ENCODE data around the gene TGFBR3L.

- TF ChIP-seq EZH2 (IDR thresholded peaks at IDR 0.05; ENCODE audit: borderline replicate concordance, control insufficient read depth, low read depth, low read length) (no peak), CTCF (IDR thresholded peaks at IDR 0.05 in 2 of 3, conservative IDR thresholded peaks at IDR 0.05 in 1 of 3; ENCODE audit: control insufficient read depth in 2 of 3, extremely low read depth in 1 of 3, insufficient read depth in 1 of 3, low read depth in 3 of 3, low read length in 3 of 3) (no peak), ZZZ3 (IDR thresholded peaks at IDR 0.05; ENCODE audit: control insufficient read depth, insufficient read length, low read depth) (no peak), SRF (IDR thresholded peaks at IDR 0.05; ENCODE audit: low read depth in 2 of 2, low read length in 2 of 2) (no peak), RAD51 (IDR thresholded peaks at IDR 0.05) (no peak), PKNOX1 (IDR thresholded peaks at IDR 0.05) (no peak), FOXM1 (IDR thresholded peaks at IDR 0.05; ENCODE audit: low read depth, low read length) (no peak), TAF1 (IDR thresholded peaks at IDR 0.05; ENCODE audit: borderline replicate concordance, low read depth, low read length) (no peak), PAX5 (IDR thresholded peaks at IDR 0.05; ENCODE audit: borderline replicate concordance, low read depth, low read length) (no peak), EGR1 (IDR thresholded peaks at IDR 0.05; ENCODE audit: borderline replicate concordance in 1 of 2, low read depth in 2 of 2, low read length in 2 of 2) (no peak), ATF2 (IDR thresholded peaks at IDR 0.05; ENCODE audit: low read length) (no peak), KDM1A (IDR thresholded peaks at IDR 0.05; ENCODE audit: borderline replicate concordance) (no peak), NR2C1 (IDR thresholded peaks at IDR 0.05) (no peak)
These were observed 16.8 kb downstream of the TGFBR3L start for GRCh38 chr19:7931221-7932061.

All from GM12878 (cell line).